GM23338 (cell line): ENCODE results near the gene SVIL. TPM values are rescaled to one million over a fixed set of nuclear protein-coding genes. Genes with fewer than 3 reads are reported as not detected.

Experiments
- ATAC-seq: fragments of 200-7000 bp; cut with Tn5 transposase; 3 replicates; pipeline ENCODE4 v1.9.1; 2020
- DNase-seq: peaks from one replicate; pipeline ENCODE4 v3.0.0-alpha.2; 2015; ENCODE audit warnings: low spot score
- H2AFZ ChIP-seq: fragments of 200-600 bp; sonication (generic); 2 replicates; pipeline ENCODE4 v1.8.0; 2016; ENCODE audit warnings: antibody characterized with exemption, mild to moderate bottlenecking, moderate library complexity
- H3F3A ChIP-seq: fragments of 200-600 bp; sonication (generic); replicated peaks from 2 replicates; pipeline ENCODE4 v1.8.0; 2017; ENCODE audit warnings: antibody characterized with exemption, mixed run types, low read depth
- H3K27ac ChIP-seq: fragments of 200-600 bp; sonication (generic); 2 replicates; pipeline ENCODE4 v1.6.1; 2016; ENCODE audit warnings: low read depth
- H3K27me3 ChIP-seq: fragments of 200-600 bp; sonication (generic); 2 replicates; pipeline ENCODE4 v1.8.0; 2016; ENCODE audit warnings: mild to moderate bottlenecking, mixed run types, moderate library complexity; ENCODE audit not compliant: insufficient read depth
- H3K36me3 ChIP-seq: fragments of 200-600 bp; sonication (generic); 2 replicates; pipeline ENCODE4 v1.8.0; 2016; ENCODE audit warnings: mild to moderate bottlenecking; ENCODE audit not compliant: insufficient read depth
- H3K4me1 ChIP-seq: fragments of 200-600 bp; sonication (generic); 2 replicates; pipeline ENCODE4 v1.8.0; 2016; ENCODE audit warnings: mild to moderate bottlenecking, moderate library complexity; ENCODE audit not compliant: insufficient read depth
- H3K4me2 ChIP-seq: fragments of 200-600 bp; sonication (generic); 2 replicates; pipeline ENCODE4 v1.7.1; 2017; ENCODE audit warnings: mixed run types
- H3K4me3 ChIP-seq: fragments of 200-600 bp; sonication (generic); 2 replicates; pipeline ENCODE4 v1.6.1; 2016; ENCODE audit warnings: mixed run types
- H3K79me2 ChIP-seq: fragments of 200-600 bp; sonication (generic); replicated peaks from 2 replicates; pipeline ENCODE4 v1.8.0; 2017; ENCODE audit warnings: mild to moderate bottlenecking; ENCODE audit not compliant: insufficient read depth
- H3K9me2 ChIP-seq: fragments of 200-600 bp; sonication (generic); 2 replicates; pipeline ENCODE4 v1.8.0; 2017; ENCODE audit not compliant: insufficient read depth
- H4K20me1 ChIP-seq: fragments of 200-600 bp; sonication (generic); replicated peaks from 2 replicates; pipeline ENCODE4 v1.8.0; 2017; ENCODE audit warnings: mild to moderate bottlenecking; ENCODE audit not compliant: insufficient read depth
- H3K27ac Mint-ChIP-seq: 2 replicates; pipeline ENCODE4 v1.8.0; 2020; ENCODE audit warnings: inconsistent platforms, mild to moderate bottlenecking, moderate library complexity, mixed read lengths
- H3K27me3 Mint-ChIP-seq: 3 replicates; pipeline ENCODE4 v1.8.0; 2022; ENCODE audit warnings: low read depth, mild to moderate bottlenecking, moderate library complexity, mixed read lengths, inconsistent platforms; ENCODE audit not compliant: insufficient read depth, poor library complexity
- H3K36me3 Mint-ChIP-seq: 3 replicates; pipeline ENCODE4 v1.8.0; 2021; ENCODE audit warnings: low read depth, mild to moderate bottlenecking, inconsistent platforms, moderate library complexity, mixed read lengths
- H3K4me1 Mint-ChIP-seq: 3 replicates; pipeline ENCODE4 v1.8.0; 2020; ENCODE audit warnings: mild to moderate bottlenecking, inconsistent platforms, mixed read lengths
- H3K4me3 Mint-ChIP-seq: 3 replicates; pipeline ENCODE4 v1.8.0; 2021; ENCODE audit warnings: moderate library complexity, mild to moderate bottlenecking, inconsistent platforms, mixed read lengths
- H3K9me3 Mint-ChIP-seq: 3 replicates; pipeline ENCODE4 v1.8.0; 2020; ENCODE audit warnings: moderate library complexity, mild to moderate bottlenecking, inconsistent platforms, mixed read lengths
- CREB1 ChIP-seq: fragments of 250-450 bp; sonication (Bioruptor Pico); IDR thresholded peaks from 2 replicates; pipeline ENCODE4 v1.5.0; 2020; ENCODE audit warnings: low read depth, mild to moderate bottlenecking, moderate library complexity
- CTCF ChIP-seq, 2 experiments: fragments of 200-600 bp in 1 of 2; sonication (generic) in 1 of 2; conservative IDR thresholded peaks; 2 replicates each; pipeline versions ENCODE4 v1.5.1 to v1.6.1; 2016 to 2017; ENCODE audit warnings: antibody characterized with exemption in 2 of 2, low read depth in 2 of 2, mild to moderate bottlenecking in 2 of 2, moderate library complexity in 1 of 2
- ETS1 ChIP-seq: IDR thresholded peaks from 2 replicates; pipeline ENCODE4 v1.6.1; 2016; ENCODE audit warnings: antibody characterized with exemption
- EZH2 ChIP-seq: fragments of 200-600 bp; sonication (generic); IDR thresholded peaks from one replicate; pipeline ENCODE4 v1.8.0; 2017; ENCODE audit warnings: antibody characterized with exemption, mild to moderate bottlenecking, low read depth; ENCODE audit not compliant: unreplicated experiment
- EZH2phosphoT487 ChIP-seq: fragments of 200-600 bp; sonication (generic); IDR thresholded peaks from one replicate; pipeline ENCODE4 v1.8.1; 2018; ENCODE audit warnings: antibody characterized with exemption; ENCODE audit not compliant: unreplicated experiment
- JUNB ChIP-seq: IDR thresholded peaks from one replicate; pipeline ENCODE4 v1.6.1; 2016; ENCODE audit warnings: antibody characterized with exemption; ENCODE audit not compliant: unreplicated experiment
- NANOG ChIP-seq: IDR thresholded peaks from 2 replicates; pipeline ENCODE4 v1.6.1; 2016; ENCODE audit warnings: antibody characterized with exemption, borderline replicate concordance
- POLR2AphosphoS5 ChIP-seq: IDR thresholded peaks from 2 replicates; pipeline ENCODE4 v1.6.1; 2016; ENCODE audit warnings: antibody characterized with exemption, low read depth
- REST ChIP-seq: IDR thresholded peaks from one replicate; pipeline ENCODE4 v1.6.1; 2018; ENCODE audit warnings: antibody characterized with exemption; ENCODE audit not compliant: unreplicated experiment
- STAT1 ChIP-seq: IDR thresholded peaks from one replicate; pipeline ENCODE4 v1.6.1; 2016; ENCODE audit warnings: antibody characterized with exemption; ENCODE audit not compliant: unreplicated experiment
- ZNF114 ChIP-seq: fragments of 250-450 bp; sonication (Bioruptor Pico); IDR thresholded peaks from 2 replicates; pipeline ENCODE4 v1.5.0; 2020; ENCODE audit warnings: mild to moderate bottlenecking, moderate library complexity
- ZNF331 ChIP-seq: fragments of 250-450 bp; sonication (Bioruptor Pico); IDR thresholded peaks from 2 replicates; pipeline ENCODE4 v1.5.0; 2020; ENCODE audit warnings: low read depth, mild to moderate bottlenecking, moderate library complexity
- ZNF462 ChIP-seq: fragments of 250-450 bp; sonication (Bioruptor Pico); IDR thresholded peaks from 2 replicates; pipeline ENCODE4 v1.5.0; 2020; ENCODE audit warnings: mild to moderate bottlenecking, moderate library complexity
- polyA plus RNA-seq: library from polyadenylated mRNA; unstranded; fragments of >200 nt; fragmentation: Nextera tagmentation; extraction: Ambion mirVana; gene quantifications from 2 replicates; pipeline ENCODE4 v1.2.1, GENCODE V29; 2016
- total RNA-seq: library from RNA; depleted of rRNA; stranded (reverse); fragments of >200 nt; shearing (Covaris generic); gene quantifications from 2 replicates; pipeline ENCODE4 v1.2.3, GENCODE V29; 2014

SVIL gene
- total and polyA plus RNA-seq, 2 experiments from 2014 or later = 8.8 to 34.9 TPM

DNA sequence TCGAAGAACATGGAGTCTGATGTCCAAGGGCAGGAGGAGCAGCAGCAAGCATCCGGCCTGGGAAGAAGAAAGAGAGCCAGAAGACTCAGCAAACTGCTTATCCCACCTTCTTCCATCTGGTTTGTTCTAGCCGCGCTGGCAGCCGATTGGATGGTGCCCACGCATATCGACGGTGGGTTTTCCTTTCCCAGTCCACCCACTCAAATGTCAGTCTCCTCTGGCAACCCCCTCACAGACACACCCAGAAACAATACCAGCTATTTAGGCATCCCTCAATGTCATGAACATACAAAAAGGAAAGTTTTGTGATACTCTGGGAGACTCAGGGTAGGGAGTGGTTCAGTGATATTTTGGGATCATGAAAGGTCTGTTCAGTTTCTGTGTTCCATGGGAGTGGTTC lies 206.3 kb downstream of the SVIL start:
- no peaks in the 10 kb centered on the region for H3K79me2 ChIP-seq
- H3K27me3 ChIP-seq = no peaks in the 10 kb centered on the region
- no peak overlapping the region for H3K4me3 ChIP-seq
- H2AFZ ChIP-seq = no peak overlapping the region
- no peak overlapping the region for H3K4me2 ChIP-seq
- Mint-ChIP-seq H3K4me3 (no peak overlapping the region), H3K36me3 (no peaks in the 10 kb centered on the region), H3K4me1 (no peaks in the 10 kb centered on the region), H3K27ac (no peak overlapping the region), H3K9me3 (no peaks in the 10 kb centered on the region; the same call in 2 of the 3 replicates), H3K27me3 (peaks cover 5% of the 10 kb centered on the region)
- DNase-seq (no peak), ATAC-seq (no peak)
- no peaks in the 10 kb centered on the region for H3K9me2 ChIP-seq
- no peak overlapping the region for H3K27ac ChIP-seq
- H3K36me3 ChIP-seq = no peaks in the 10 kb centered on the region
- H4K20me1 ChIP-seq = no peaks in the 10 kb centered on the region
- TF ChIP-seq ZNF114 (CRISPR knock-in tag) (no peak), CTCF (conservative IDR thresholded peaks at IDR 0.05; ENCODE audit: low read depth in 2 of 2) (no peak), EZH2 (no peak), ZNF331 (no peak), JUNB (no peak), REST (no peak), ETS1 (no peak), NANOG (no peak), EZH2phosphoT487 (no peak), STAT1 (no peak), POLR2AphosphoS5 (no peak), ZNF462 (no peak), CREB1 (CRISPR knock-in tag) (no peak)
- H3F3A ChIP-seq = no peaks in the 10 kb centered on the region
- H3K4me1 ChIP-seq = no peaks in the 10 kb centered on the region
